ENCODE data around the gene GNAZ.

The GNAZ gene

DNA sequence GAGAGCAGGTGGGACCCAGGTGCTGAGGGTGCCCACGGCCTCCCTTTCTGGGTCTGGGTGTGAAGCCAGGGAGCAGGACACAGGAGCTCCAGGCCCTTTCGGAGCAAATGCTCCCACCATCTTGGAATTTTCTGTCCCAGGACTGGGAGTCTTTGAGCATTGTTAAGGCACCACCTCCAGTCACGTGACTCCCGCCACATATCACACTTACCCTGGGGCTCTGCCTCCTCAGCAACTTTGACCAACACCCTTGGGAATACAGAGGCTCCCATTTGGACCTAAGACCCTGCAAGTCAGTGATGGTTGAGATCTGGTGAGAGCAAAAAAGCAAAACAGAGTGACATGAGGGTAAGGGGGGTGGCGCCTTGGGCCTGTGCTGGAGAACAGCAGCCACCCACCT, 35.6 kb downstream of the GNAZ start:
- Histone ChIP-seq H3K36me3 (ENCODE audit: control insufficient read depth in 1 of 2, insufficient read depth in 2 of 2, low read length in 2 of 2) (no peaks in the 10 kb centered on the region), H2AK5ac (ENCODE audit: low read length) (no peak overlapping the region), H3K27ac (ENCODE audit: low read depth, low read length) (no peak overlapping the region), H3K79me2 (ENCODE audit: control insufficient read depth, insufficient read depth, low read length, poor library complexity) (no peaks in the 10 kb centered on the region), H4K91ac (ENCODE audit: low read depth, low read length) (no peak overlapping the region), H3K79me1 (ENCODE audit: low read length) (no peaks in the 10 kb centered on the region), H2BK12ac (ENCODE audit: low read length) (no peak overlapping the region), H3K14ac (ENCODE audit: low read length) (no peak overlapping the region), H3K4me3 (ENCODE audit: low read depth, low read length) (no peak overlapping the region), H3K9me3 (ENCODE audit: insufficient read depth, low read depth, low read length) (peaks cover 3% of the 10 kb centered on the region), H3K9ac (ENCODE audit: low read length) (no peak overlapping the region), H4K8ac (ENCODE audit: low read depth, low read length) (no peak overlapping the region), H2BK120ac (ENCODE audit: insufficient read depth, low read length, poor library complexity) (no peak overlapping the region), H3K4ac (ENCODE audit: low read depth, low read length) (no peak overlapping the region), H3K18ac (ENCODE audit: low read length) (no peak overlapping the region), H3K4me1 (ENCODE audit: control insufficient read depth in 1 of 2, insufficient read depth in 2 of 2, low read length in 2 of 2) (peaks cover 2 to 8% of the 10 kb centered on the region in 2 experiments), H2AFZ (ENCODE audit: insufficient read depth, low read length, poor library complexity) (no peak overlapping the region), H3K4me2 (ENCODE audit: low read length) (no peak overlapping the region), H2BK5ac (ENCODE audit: low read depth, low read length, poor library complexity) (no peak overlapping the region), H4K12ac (ENCODE audit: low read depth, low read length) (no peak overlapping the region), H3K23ac (ENCODE audit: low read length) (no peak overlapping the region), H3K27me3 (ENCODE audit: insufficient read depth, low read length) (no peaks in the 10 kb centered on the region)
- no peak for DNase-seq
- no CpG with 5 or more reads among the region's 5 CpGs for WGBS (ENCODE audit: extremely low coverage, insufficient coverage, insufficient read length)

DNA sequence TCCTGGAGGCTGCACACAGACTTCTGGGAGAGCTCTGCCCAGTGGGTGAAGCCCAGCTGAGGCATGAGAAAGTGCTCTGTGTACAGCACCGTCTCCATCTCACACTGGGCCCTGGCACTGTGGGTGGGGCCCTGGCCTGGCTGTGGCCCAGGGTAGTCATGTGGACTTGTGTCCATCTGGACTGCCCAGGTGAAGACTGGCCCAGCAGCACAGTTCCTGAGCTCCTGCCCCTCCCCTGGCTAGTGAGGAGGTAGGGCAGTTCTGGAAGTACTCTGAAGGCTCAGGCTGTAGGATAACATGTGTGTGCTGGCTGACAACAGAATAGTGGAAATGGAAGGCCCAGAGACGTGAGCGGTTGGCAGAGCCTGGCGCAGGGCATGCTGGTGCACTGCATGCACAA, 36.0 kb downstream of the GNAZ start:
- H2BK5ac ChIP-seq (ENCODE audit: low read depth, low read length, poor library complexity), result no peak overlapping the region
- no peak overlapping the region for H2AFZ ChIP-seq (ENCODE audit: insufficient read depth, low read length, poor library complexity)
- H3K36me3 ChIP-seq (ENCODE audit: control insufficient read depth in 1 of 2, insufficient read depth in 2 of 2, low read length in 2 of 2), result no peaks in the 10 kb centered on the region
- H3K23ac ChIP-seq (ENCODE audit: low read length), result no peak overlapping the region
- H3K9me3 ChIP-seq (ENCODE audit: insufficient read depth, low read depth, low read length), result peaks cover under 1% of the 10 kb centered on the region
- H4K12ac ChIP-seq (ENCODE audit: low read depth, low read length), result no peak overlapping the region
- H3K27me3 ChIP-seq (ENCODE audit: insufficient read depth, low read length), result no peaks in the 10 kb centered on the region
- H3K79me2 ChIP-seq (ENCODE audit: control insufficient read depth, insufficient read depth, low read length, poor library complexity), result no peaks in the 10 kb centered on the region
- H3K27ac ChIP-seq (ENCODE audit: low read depth, low read length), result no peak overlapping the region
- H4K8ac ChIP-seq (ENCODE audit: low read depth, low read length), result no peak overlapping the region
- no peak overlapping the region for H4K91ac ChIP-seq (ENCODE audit: low read depth, low read length)
- no peak overlapping the region for H3K4ac ChIP-seq (ENCODE audit: low read depth, low read length)
- no peak overlapping the region for H3K14ac ChIP-seq (ENCODE audit: low read length)
- no peak overlapping the region for H3K4me2 ChIP-seq (ENCODE audit: low read length)
- no peak overlapping the region for H3K9ac ChIP-seq (ENCODE audit: low read length)
- no peak overlapping the region for H2AK5ac ChIP-seq (ENCODE audit: low read length)
- no peak overlapping the region for H3K18ac ChIP-seq (ENCODE audit: low read length)
- H2BK120ac ChIP-seq (ENCODE audit: insufficient read depth, low read length, poor library complexity), result no peak overlapping the region
- no CpG with 5 or more reads among the region's 4 CpGs for WGBS (ENCODE audit: extremely low coverage, insufficient coverage, insufficient read length)
- peaks cover 3 to 8% of the 10 kb centered on the region in 2 experiments for H3K4me1 ChIP-seq (ENCODE audit: control insufficient read depth in 1 of 2, insufficient read depth in 2 of 2, low read length in 2 of 2)
- no peak for DNase-seq
- no peaks in the 10 kb centered on the region for H3K79me1 ChIP-seq (ENCODE audit: low read length)
- no peak overlapping the region for H3K4me3 ChIP-seq (ENCODE audit: low read depth, low read length)
- no peak overlapping the region for H2BK12ac ChIP-seq (ENCODE audit: low read length)

DNA sequence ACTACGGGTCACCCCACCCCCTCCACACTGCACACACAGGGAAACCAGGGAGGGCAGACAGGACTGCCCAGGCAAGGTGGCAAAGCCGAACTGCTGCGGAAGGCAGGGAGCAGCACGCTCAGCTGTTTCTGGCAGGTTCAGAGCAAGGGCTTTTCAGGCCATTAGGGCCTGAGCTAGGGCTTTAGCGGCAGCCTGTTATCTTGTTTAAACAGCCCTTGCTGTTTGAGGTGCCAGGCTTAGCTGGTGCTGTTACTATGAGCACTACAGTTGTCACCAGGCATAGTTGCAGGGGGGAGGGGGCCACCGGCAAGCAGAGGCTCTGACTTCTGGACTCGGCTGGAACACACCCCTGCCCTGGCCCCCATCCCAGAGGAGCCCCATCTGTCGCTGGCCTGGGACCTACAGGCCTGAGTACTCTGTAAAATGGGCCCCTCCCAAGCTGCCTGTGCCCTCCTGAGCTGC, 36.6 kb downstream of the GNAZ start:
- no peak overlapping the region for H4K8ac ChIP-seq (ENCODE audit: low read depth, low read length)
- H3K4me2 ChIP-seq (ENCODE audit: low read length), result no peak overlapping the region
- no peak overlapping the region for H4K12ac ChIP-seq (ENCODE audit: low read depth, low read length)
- no peaks in the 10 kb centered on the region for H3K9me3 ChIP-seq (ENCODE audit: insufficient read depth, low read depth, low read length)
- no peak overlapping the region for H3K4ac ChIP-seq (ENCODE audit: low read depth, low read length)
- no peaks in the 10 kb centered on the region for H3K79me1 ChIP-seq (ENCODE audit: low read length)
- no peak overlapping the region for H3K14ac ChIP-seq (ENCODE audit: low read length)
- no peaks in the 10 kb centered on the region for H3K36me3 ChIP-seq (ENCODE audit: control insufficient read depth in 1 of 2, insufficient read depth in 2 of 2, low read length in 2 of 2)
- H3K4me3 ChIP-seq (ENCODE audit: low read depth, low read length), result no peak overlapping the region
- H2BK12ac ChIP-seq (ENCODE audit: low read length), result no peak overlapping the region
- no peak overlapping the region for H3K9ac ChIP-seq (ENCODE audit: low read length)
- no peak overlapping the region for H2AFZ ChIP-seq (ENCODE audit: insufficient read depth, low read length, poor library complexity)
- no peak overlapping the region for H3K18ac ChIP-seq (ENCODE audit: low read length)
- no peak overlapping the region for H2BK5ac ChIP-seq (ENCODE audit: low read depth, low read length, poor library complexity)
- no peak overlapping the region for H2BK120ac ChIP-seq (ENCODE audit: insufficient read depth, low read length, poor library complexity)
- no peak overlapping the region for H4K91ac ChIP-seq (ENCODE audit: low read depth, low read length)
- no peaks in the 10 kb centered on the region for H3K27me3 ChIP-seq (ENCODE audit: insufficient read depth, low read length)
- H3K23ac ChIP-seq (ENCODE audit: low read length), result no peak overlapping the region
- H3K79me2 ChIP-seq (ENCODE audit: control insufficient read depth, insufficient read depth, low read length, poor library complexity), result no peaks in the 10 kb centered on the region
- WGBS (ENCODE audit: extremely low coverage, insufficient coverage, insufficient read length), result no CpG with 5 or more reads among the region's 8 CpGs
- no peak overlapping the region for H3K27ac ChIP-seq (ENCODE audit: low read depth, low read length)
- no peak for DNase-seq
- no peak overlapping the region for H2AK5ac ChIP-seq (ENCODE audit: low read length)
- peaks cover 3 to 8% of the 10 kb centered on the region in 2 experiments for H3K4me1 ChIP-seq (ENCODE audit: control insufficient read depth in 1 of 2, insufficient read depth in 2 of 2, low read length in 2 of 2)

DNA sequence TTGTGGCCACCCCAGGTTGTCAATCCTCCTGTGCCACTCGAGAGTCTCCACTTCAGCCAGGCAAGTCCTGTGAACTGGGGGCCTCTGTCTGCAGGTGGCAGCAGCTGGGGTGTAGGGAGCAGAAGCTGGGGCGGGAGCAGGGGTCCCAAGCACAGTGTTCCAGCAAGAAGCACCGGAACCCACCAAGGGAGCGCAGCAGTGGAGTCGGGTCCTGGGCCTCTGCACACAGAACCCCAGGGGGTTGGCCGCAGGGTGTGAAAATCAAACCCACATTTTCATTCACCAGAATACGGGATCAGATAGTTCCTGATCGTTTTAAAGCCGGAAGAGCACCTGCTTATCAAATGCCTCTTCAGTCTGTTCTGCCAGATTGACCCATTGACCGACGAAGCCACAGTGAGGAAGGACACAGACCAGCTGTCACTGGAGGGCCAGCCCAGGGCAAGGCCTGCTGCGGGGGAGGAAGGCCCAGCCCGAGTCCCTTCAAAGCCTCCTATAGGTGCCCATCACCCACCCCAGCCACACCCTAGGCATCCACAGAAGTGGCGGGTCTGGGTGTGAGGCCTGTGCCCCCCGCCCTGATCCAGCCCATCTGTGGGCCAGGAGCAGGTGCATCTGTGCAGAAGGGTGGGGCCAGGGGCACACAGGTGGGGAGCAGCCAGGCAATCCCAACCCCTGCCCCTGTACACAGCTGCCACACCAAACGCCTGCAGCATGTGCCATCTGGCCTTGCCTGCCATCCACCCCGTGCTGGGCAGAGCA, 37.3 kb downstream of the GNAZ start:
- Histone ChIP-seq H2BK120ac (ENCODE audit: insufficient read depth, low read length, poor library complexity) (no peak overlapping the region), H3K27ac (ENCODE audit: low read depth, low read length) (no peak overlapping the region), H3K79me1 (ENCODE audit: low read length) (no peaks in the 10 kb centered on the region), H3K14ac (ENCODE audit: low read length) (no peak overlapping the region), H4K8ac (ENCODE audit: low read depth, low read length) (no peak overlapping the region), H3K4me1 (ENCODE audit: control insufficient read depth in 1 of 2, insufficient read depth in 2 of 2, low read length in 2 of 2) (peaks cover 3 to 8% of the 10 kb centered on the region in 2 experiments), H3K9me3 (ENCODE audit: insufficient read depth, low read depth, low read length) (no peaks in the 10 kb centered on the region), H3K36me3 (ENCODE audit: control insufficient read depth in 1 of 2, insufficient read depth in 2 of 2, low read length in 2 of 2) (no peaks in the 10 kb centered on the region), H2BK5ac (ENCODE audit: low read depth, low read length, poor library complexity) (no peak overlapping the region), H3K4me3 (ENCODE audit: low read depth, low read length) (no peak overlapping the region), H3K4ac (ENCODE audit: low read depth, low read length) (no peak overlapping the region), H2AFZ (ENCODE audit: insufficient read depth, low read length, poor library complexity) (no peak overlapping the region), H3K79me2 (ENCODE audit: control insufficient read depth, insufficient read depth, low read length, poor library complexity) (no peaks in the 10 kb centered on the region), H2BK12ac (ENCODE audit: low read length) (no peak overlapping the region), H4K91ac (ENCODE audit: low read depth, low read length) (no peak overlapping the region), H3K4me2 (ENCODE audit: low read length) (no peak overlapping the region), H3K18ac (ENCODE audit: low read length) (no peak overlapping the region), H3K27me3 (ENCODE audit: insufficient read depth, low read length) (no peaks in the 10 kb centered on the region), H2AK5ac (ENCODE audit: low read length) (no peak overlapping the region), H3K9ac (ENCODE audit: low read length) (no peak overlapping the region), H3K23ac (ENCODE audit: low read length) (no peak overlapping the region), H4K12ac (ENCODE audit: low read depth, low read length) (no peak overlapping the region)
- no peak for DNase-seq
- no CpG with 5 or more reads among the region's 17 CpGs for WGBS (ENCODE audit: extremely low coverage, insufficient coverage, insufficient read length)
